Activated CD4-positive, CD25-positive, alpha-beta regulatory T cell treated with anti-CD3 and anti-CD28 coated beads, Interleukin-2, amount 50 U/mL, for 16 hours (primary cell): Measurements from ENCODE around the gene ARMC8.
A peak's percentile ranks its signal among the peaks of the same experiment; 100 is the strongest.
"Not testable (repeated sequence)": the region's sequence is repeated elsewhere in the genome, so short reads cannot be mapped to it uniquely, and the experiment has no call there.

Source experiments
- DNase-seq: peaks from one replicate; pipeline ENCODE4 v3.0.0-alpha.2; 2020; ENCODE audit warnings: low read depth, low spot score

The ARMC8 gene

GRCh38 chr3:138187296-138188012 is at the start of gene ARMC8:
Gene ARMC8, plus strand, starts transcription at chr3:138187301. Its CDS starts 254 bp downstream, at chr3:138187555.
- DNase-seq: no peak

DNA sequence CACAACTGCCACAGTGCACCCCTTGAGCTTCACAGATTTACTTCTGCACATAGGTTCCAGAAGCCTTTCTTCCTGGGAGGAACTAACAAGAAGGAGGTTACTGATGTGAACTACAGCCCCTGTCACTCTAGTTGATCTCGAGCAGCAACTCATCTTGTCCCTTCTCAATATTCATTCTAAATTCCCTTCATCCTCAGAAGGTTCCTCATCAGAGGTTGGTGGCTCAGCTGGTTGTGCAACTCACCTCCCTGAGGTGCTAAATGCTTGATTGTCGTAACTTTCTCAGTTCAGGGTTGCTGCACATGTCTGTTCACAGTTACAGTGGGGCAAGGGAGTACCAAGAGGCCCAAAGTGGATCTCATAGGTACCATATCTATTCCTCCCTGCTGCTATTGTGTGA is 49.2 kb upstream of the ARMC8 start:
- no peak for DNase-seq

GRCh38 chr3:138139691-138140090 is 47.4 kb upstream of the ARMC8 start:
- no peak for DNase-seq

DNA sequence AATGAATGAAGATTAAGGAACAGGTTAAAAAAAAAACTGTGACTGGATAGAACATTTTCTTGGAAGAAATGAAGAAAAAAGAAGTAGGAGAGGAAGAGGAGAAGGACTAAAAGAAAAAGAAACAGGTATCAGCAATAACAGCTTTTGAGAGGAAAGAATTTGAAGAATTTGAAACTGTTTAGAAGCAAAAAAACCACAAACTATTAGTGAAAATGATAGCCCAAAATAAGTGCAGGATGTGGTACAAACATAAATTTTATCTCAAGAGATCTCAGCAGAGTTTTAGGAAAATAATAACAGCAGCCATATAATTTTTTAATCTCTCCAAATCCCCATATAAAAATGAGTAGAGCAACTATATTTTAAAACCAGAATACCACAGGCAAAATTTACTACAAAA is 46.2 kb upstream of the ARMC8 start:
- no peak for DNase-seq

- DNase-seq: not testable (repeated sequence)
Measured at GRCh38 chr3:138142181-138142580, 44.9 kb upstream of the ARMC8 start.

- no peak for DNase-seq
Measured at GRCh38 chr3:138148503-138148902, 38.6 kb upstream of the ARMC8 start.

- no peak for DNase-seq
Measured at GRCh38 chr3:138154534-138154933, 32.6 kb upstream of the ARMC8 start.

GRCh38 chr3:138157743-138158142 is 29.4 kb upstream of the ARMC8 start:
- DNase-seq: no peak

DNA sequence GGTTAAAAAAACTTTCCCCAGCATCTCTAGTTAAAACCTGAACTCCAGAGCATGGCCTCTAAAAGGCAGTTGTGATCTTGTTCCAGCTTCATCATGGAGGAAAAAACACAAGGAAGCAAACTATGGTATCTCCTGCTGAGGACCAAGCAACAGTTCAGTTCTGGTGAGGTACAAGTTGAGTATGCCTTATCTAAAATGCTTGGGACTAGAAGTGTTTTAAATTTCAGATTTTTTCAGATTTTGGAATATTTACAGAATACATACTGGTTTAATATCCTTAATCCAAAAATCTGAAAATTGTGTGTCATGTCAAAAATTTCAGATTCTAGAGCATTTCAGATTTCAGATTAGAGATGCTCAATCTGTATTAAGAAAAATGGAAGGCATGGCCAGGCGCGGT is 22.0 kb upstream of the ARMC8 start:
- no peak for DNase-seq

DNA sequence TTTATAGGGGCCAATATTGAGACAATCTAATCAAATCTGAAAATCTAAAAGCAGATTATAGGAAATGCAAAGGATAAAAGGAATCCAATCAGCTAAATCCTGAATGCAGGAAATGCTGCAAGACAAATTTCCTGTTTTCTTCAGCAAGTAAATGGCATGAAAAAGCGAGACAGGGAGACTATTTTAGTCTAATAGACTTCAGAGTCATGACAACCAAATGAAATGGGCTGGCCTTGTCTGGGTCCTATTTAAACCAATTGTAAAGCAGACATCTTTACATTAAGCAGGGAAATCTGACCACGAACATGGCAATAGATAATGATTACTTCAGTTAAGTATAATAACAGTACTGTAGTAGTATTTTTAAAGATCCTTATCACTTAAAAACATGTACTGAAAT is 14.5 kb upstream of the ARMC8 start:
- no peak for DNase-seq

DNA sequence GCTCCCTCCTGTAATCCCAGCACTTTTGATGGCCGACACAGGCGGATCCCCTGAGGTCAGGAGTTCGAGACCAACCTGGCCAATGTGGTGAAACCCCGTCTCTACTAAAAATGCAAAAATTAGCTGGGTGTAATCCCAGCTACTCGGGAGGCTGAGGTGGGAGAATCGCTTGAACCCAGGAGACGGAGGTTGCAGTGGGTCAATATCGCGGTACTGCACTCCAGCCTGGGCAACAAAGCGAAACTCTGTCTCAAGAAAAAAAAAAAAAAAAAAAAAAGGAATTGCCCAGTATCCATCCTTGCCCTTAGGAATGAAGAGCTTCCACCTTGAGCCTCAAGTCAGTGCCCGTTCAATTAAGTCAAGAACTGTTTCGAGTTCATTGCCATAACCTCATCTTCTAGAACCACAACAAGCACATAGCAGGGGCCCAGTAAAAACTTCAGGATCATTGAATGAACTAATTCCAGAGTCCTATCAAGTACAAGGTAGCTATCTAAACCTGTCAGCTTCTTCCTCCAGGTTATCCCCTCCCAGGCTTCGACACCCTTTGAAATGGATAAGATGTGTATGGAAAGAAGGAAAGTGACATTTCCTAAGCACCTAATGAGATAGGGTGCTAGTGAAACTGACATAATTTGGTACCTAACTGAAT is 13.2 kb upstream of the ARMC8 start:
- no peak for DNase-seq

- peak; percentile 47 for DNase-seq
Measured at GRCh38 chr3:138174421-138175131, 12.5 kb upstream of the ARMC8 start, which contains the start of gene DBR1. Gene DBR1, minus strand, starts transcription at chr3:138174921. Its CDS starts 126 bp downstream, at chr3:138174795.

GRCh38 chr3:138180375-138181029 is 6.6 kb upstream of the ARMC8 start:
- DNase-seq: no peak

DNA sequence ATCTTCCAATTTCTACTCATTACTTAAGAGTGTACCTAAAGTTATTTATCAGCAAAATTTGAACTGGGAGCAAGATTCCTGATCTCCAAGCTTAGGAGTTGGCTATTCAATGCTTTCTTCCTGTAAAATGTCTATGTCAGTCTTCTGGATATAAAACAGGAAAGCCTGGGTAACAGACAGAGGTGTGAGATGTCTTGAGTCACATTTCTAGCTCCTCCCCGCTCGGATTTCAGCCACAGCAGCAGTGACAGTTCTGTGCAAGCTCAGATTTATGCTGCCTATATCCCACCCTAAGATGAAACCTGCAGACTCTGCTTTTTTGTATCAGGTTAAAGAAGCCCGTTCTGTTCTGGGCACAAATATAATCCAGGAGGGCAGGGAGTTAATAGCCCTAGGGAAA is 2.1 kb upstream of the ARMC8 start:
- DNase-seq: no peak

GRCh38 chr3:138186221-138186620 is 880 bp upstream of the ARMC8 start:
- no peak for DNase-seq

DNA sequence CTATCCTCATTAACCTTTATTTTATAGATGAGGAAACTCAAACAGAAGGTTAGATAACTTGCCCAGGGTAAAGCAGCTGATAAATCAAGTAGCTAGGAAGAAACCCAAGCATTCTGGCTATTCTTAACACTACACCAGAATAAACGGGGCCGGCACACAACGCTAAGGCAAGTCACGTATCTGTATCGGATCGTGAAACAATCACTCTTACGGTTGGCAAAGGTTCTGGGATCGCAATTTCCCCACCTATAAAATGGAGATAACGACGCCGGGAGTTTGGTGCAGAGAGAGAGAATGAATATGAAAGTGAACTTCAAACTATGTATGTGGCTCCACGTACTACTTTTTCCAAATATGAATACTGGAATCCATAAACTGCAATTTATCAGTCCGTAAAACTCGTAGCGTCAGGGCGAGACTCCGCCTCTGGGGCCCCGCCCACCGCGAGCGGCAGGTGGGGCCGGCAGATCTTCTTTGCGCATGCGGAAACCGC is 252 bp upstream of the ARMC8 start:
- peak; percentile 75 for DNase-seq

- peak; percentile 2 for DNase-seq
Measured at GRCh38 chr3:138188013-138188730, 1.1 kb downstream of the ARMC8 start.

GRCh38 chr3:138195481-138195880 is 8.4 kb downstream of the ARMC8 start:
- DNase-seq: no peak

DNA sequence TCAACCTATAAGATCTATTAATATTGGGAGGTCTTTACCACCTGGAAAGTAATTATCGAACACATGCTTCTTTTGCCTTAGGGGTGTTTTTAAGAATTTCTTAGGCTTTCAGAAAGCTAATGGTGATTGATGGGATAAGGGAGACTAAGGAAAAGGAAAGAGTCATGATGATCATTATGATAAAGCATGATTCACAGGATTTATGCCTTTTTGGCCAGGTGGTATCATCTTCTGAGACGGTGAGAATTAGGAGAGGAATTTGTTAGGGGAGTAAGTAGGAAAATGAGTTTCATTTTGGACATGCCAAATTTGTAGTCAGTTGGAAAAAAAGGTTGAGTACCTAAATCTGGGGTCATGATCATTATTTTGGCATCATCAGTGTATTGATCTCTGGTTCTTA is 8.9 kb downstream of the ARMC8 start:
- DNase-seq: no peak

- no peak for DNase-seq
Measured at GRCh38 chr3:138197058-138197457, 10.0 kb downstream of the ARMC8 start.

DNA sequence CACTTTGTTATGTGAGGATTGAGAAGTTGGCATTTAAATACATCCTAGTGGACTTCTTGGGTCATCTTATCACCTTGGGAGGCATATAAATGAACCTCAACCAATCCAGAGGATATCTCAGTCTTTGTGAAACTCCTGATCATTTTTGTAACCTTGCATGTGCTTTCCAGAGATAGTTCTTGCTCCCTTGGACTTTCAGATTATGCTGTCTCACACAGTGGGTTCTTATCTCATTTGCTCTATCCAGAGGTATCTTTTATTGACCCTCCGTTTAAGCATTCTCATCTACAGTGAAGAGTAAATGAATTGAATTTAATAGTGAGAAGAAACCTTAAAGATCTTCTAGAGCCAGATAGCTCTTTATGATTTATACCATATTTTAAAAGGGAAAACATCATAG is 10.4 kb downstream of the ARMC8 start:
- DNase-seq: no peak
